PC-9 (cell line): ENCODE measurements around the gene CPAMD8. TPM values are rescaled to one million over a fixed set of nuclear protein-coding genes. Genes with fewer than 3 reads are reported as not detected.

Experiments
- BruUV-seq: library from RNA; stranded (reverse); fragments of 400-500 nt; replicated peaks from 2 replicates; lab custom pipeline; 2021; lab: Mats Ljungman, UMichigan
- CTCF ChIA-PET: fragments of 300-600 bp; sonication (Branson Sonifier 250); formaldehyde crosslinking; loops from one replicate; lab custom pipeline; 2022; ENCODE audit warnings: antibody characterized with exemption; lab: Charles Lee
- POLR2A ChIA-PET: fragments of 300-600 bp; sonication (Branson Sonifier 250); formaldehyde crosslinking; loops from one replicate; lab custom pipeline; 2022; ENCODE audit warnings: antibody characterized with exemption; ENCODE audit not compliant: unreplicated experiment; lab: Charles Lee
- DNase-seq, 2 experiments: peaks; one replicate each; pipeline versions ENCODE4 v3.0.0 to v3.0.0-alpha.2; 2015 to 2022; ENCODE audit warnings: mixed read lengths in 1 of 2
- H2AFZ ChIP-seq: fragments of 200-600 bp; sonication (generic); 2 replicates; pipeline ENCODE4 v1.8.1; 2017; ENCODE audit warnings: antibody characterized with exemption
- H3F3A ChIP-seq: fragments of 200-600 bp; sonication (generic); 2 replicates; pipeline ENCODE4 v1.8.1; 2017; ENCODE audit warnings: antibody characterized with exemption, mild to moderate bottlenecking, low read depth; ENCODE audit not compliant: insufficient read depth
- H3K27ac ChIP-seq: fragments of 200-600 bp; sonication (generic); 2 replicates; pipeline ENCODE4 v1.6.1; 2016; ENCODE audit warnings: mixed run types
- H3K27me3 ChIP-seq: fragments of 200-600 bp; sonication (generic); 2 replicates; pipeline ENCODE4 v1.6.1; 2016; ENCODE audit warnings: low read depth, mixed run types; ENCODE audit not compliant: insufficient read depth
- H3K36me3 ChIP-seq: fragments of 200-600 bp; sonication (generic); 2 replicates; pipeline ENCODE4 v1.6.1; 2016; ENCODE audit warnings: low read depth, mixed run types
- H3K4me1 ChIP-seq: fragments of 200-600 bp; sonication (generic); replicated peaks from 2 replicates; pipeline ENCODE4 v1.6.1; 2016; ENCODE audit warnings: mixed run types; ENCODE audit not compliant: insufficient read depth
- H3K4me2 ChIP-seq: fragments of 200-600 bp; sonication (generic); 2 replicates; pipeline ENCODE4 v1.6.1; 2017; ENCODE audit warnings: mixed run types
- H3K4me3 ChIP-seq: fragments of 200-600 bp; sonication (generic); 2 replicates; pipeline ENCODE4 v1.6.1; 2016; ENCODE audit warnings: mixed run types
- H3K79me2 ChIP-seq: fragments of 200-600 bp; sonication (generic); 2 replicates; pipeline ENCODE4 v1.6.1; 2017; ENCODE audit warnings: low read depth, mixed run types
- H3K9me2 ChIP-seq: fragments of 200-600 bp; sonication (generic); 2 replicates; pipeline ENCODE4 v1.8.1; 2017; ENCODE audit warnings: mild to moderate bottlenecking; ENCODE audit not compliant: insufficient read depth
- H3K9me3 ChIP-seq: fragments of 200-600 bp; sonication (generic); 2 replicates; pipeline ENCODE4 v1.8.1; 2016; ENCODE audit warnings: low read depth; ENCODE audit not compliant: insufficient read depth
- H4K20me1 ChIP-seq: fragments of 200-600 bp; sonication (generic); 2 replicates; pipeline ENCODE4 v1.8.1; 2017; ENCODE audit not compliant: insufficient read depth
- EZH2 ChIP-seq: fragments of 200-600 bp; sonication (generic); IDR thresholded peaks from 2 replicates; pipeline ENCODE4 v1.8.0; 2017; ENCODE audit warnings: antibody characterized with exemption, low read depth
- intact Hi-C: fragments of 100-400 bp; cut with micrococcal nuclease; formaldehyde crosslinking; loops from one replicate; pipeline ENCODE4 v1.10.0; 2022; ENCODE audit not compliant: unreplicated experiment
- total RNA-seq: library from RNA; stranded (reverse); gene quantifications from 2 replicates; pipeline ENCODE4 v1.2.3, GENCODE V29; 2021
- TF ChIP-seq, protein P1 (sequence below): fragments of 200-600 bp; sonication (generic); conservative IDR thresholded peaks from 2 replicates; pipeline ENCODE4 v1.6.1; 2017; ENCODE audit warnings: mixed run types, antibody characterized with exemption, mild to moderate bottlenecking, moderate library complexity

Gene CPAMD8
- total RNA-seq, 1 experiment from 2014 or later, result 25.8 TPM

DNA sequence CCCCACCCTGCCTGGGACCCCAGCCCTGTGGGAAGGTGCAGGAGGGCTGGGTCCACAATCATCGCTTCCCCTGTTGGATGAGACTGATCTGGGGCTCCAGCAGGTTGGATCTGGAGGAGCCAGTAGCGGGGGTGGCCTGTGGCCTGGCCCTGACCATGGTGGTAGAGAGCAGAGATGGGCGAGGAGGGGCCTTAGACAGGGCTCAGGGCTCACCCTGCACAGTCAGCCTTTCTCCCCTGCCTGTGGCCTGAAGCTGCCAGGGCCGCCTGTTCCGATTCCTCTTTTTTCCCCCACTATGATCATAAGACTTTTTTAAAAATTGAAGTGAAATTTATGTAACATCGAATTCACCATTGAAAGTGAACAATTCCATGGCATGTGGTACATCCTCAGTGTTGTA, 179.2 kb downstream of the CPAMD8 start:
- H4K20me1 ChIP-seq, result peaks cover 11% of the 10 kb centered on the region; the same call in 1 of the 2 replicates
- no peak overlapping the region for H3K4me3 ChIP-seq
- H3K27ac ChIP-seq, result no peak overlapping the region
- H3K36me3 ChIP-seq, result peaks cover 50% of the 10 kb centered on the region
- peaks cover 27% of the 10 kb centered on the region for H3K4me1 ChIP-seq
- ChIA-PET POLR2A (no interaction called here), CTCF (no interaction called here)
- no peaks in the 10 kb centered on the region for H3K9me3 ChIP-seq
- no peaks in the 10 kb centered on the region for H3K27me3 ChIP-seq
- intact Hi-C loops, result loop anchor here (5.0 kb wide), 1 partner anchor 70 kb away; no protein-coding TSS in a partner anchor
- DNase-seq, result no peak
- H3F3A ChIP-seq, result peaks cover 18% of the 10 kb centered on the region; the same call in 1 of the 2 replicates
- H3K4me2 ChIP-seq, result no peak overlapping the region
- no peaks in the 10 kb centered on the region for H3K9me2 ChIP-seq
- BruUV-seq, result no TSS peak
- H3K79me2 ChIP-seq, result no peaks in the 10 kb centered on the region
- TF ChIP-seq, protein P1, sequence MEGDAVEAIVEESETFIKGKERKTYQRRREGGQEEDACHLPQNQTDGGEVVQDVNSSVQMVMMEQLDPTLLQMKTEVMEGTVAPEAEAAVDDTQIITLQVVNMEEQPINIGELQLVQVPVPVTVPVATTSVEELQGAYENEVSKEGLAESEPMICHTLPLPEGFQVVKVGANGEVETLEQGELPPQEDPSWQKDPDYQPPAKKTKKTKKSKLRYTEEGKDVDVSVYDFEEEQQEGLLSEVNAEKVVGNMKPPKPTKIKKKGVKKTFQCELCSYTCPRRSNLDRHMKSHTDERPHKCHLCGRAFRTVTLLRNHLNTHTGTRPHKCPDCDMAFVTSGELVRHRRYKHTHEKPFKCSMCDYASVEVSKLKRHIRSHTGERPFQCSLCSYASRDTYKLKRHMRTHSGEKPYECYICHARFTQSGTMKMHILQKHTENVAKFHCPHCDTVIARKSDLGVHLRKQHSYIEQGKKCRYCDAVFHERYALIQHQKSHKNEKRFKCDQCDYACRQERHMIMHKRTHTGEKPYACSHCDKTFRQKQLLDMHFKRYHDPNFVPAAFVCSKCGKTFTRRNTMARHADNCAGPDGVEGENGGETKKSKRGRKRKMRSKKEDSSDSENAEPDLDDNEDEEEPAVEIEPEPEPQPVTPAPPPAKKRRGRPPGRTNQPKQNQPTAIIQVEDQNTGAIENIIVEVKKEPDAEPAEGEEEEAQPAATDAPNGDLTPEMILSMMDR, result no peak
- TF ChIP-seq EZH2, result no peak
- no peak overlapping the region for H2AFZ ChIP-seq

GRCh38 chr19:16846901-16847300, 179.7 kb downstream of the CPAMD8 start:
- H3K4me1 ChIP-seq, result peaks cover 27% of the 10 kb centered on the region
- TF ChIP-seq, protein P1, result no peak
- no peak for TF ChIP-seq EZH2
- H3K4me2 ChIP-seq, result no peak overlapping the region
- DNase-seq, result no peak
- H4K20me1 ChIP-seq, result peaks cover 11% of the 10 kb centered on the region; the same call in 1 of the 2 replicates
- H3K4me3 ChIP-seq, result no peak overlapping the region
- ChIA-PET POLR2A (no interaction called here), CTCF (no interaction called here)
- peaks cover 52% of the 10 kb centered on the region for H3K36me3 ChIP-seq
- no peaks in the 10 kb centered on the region for H3K79me2 ChIP-seq
- BruUV-seq, result no TSS peak
- H3K27me3 ChIP-seq, result no peaks in the 10 kb centered on the region
- peaks cover 18% of the 10 kb centered on the region; the same call in 1 of the 2 replicates for H3F3A ChIP-seq
- H3K9me2 ChIP-seq, result no peaks in the 10 kb centered on the region
- H2AFZ ChIP-seq, result no peak overlapping the region
- H3K27ac ChIP-seq, result no peak overlapping the region
- no peaks in the 10 kb centered on the region for H3K9me3 ChIP-seq
- intact Hi-C loops, result loop anchor here (5.0 kb wide), 1 partner anchor 70 kb away; no protein-coding TSS in a partner anchor

Other genes starting within 250 kb of the CPAMD8 start
- 72.6 and 83.8 TPM in 2 replicates for gene SIN3B, start 197.4 kb downstream of the CPAMD8 start, total RNA-seq
- gene F2RL3, start 137.8 kb downstream of the CPAMD8 start, total RNA-seq, result not detected in 2 replicates
- gene HAUS8, start 48.6 kb upstream of the CPAMD8 start, total RNA-seq, result 26.5 and 30.8 TPM in 2 replicates
- 81.2 and 103 TPM in 2 replicates for gene MYO9B, start 49.0 kb upstream of the CPAMD8 start, total RNA-seq
- 19.8 and 22.5 TPM in 2 replicates for gene USE1, start 188.5 kb upstream of the CPAMD8 start, total RNA-seq
- 30.6 and 34.5 TPM in 2 replicates for gene OCEL1, start 199.4 kb upstream of the CPAMD8 start, total RNA-seq
- 90.8 and 112 TPM in 2 replicates for gene NR2F6, start 219.1 kb upstream of the CPAMD8 start, total RNA-seq
- not detected in 2 replicates for gene USHBP1, start 237.9 kb upstream of the CPAMD8 start, total RNA-seq
- 127 and 152 TPM in 2 replicates for gene BABAM1, start 240.6 kb upstream of the CPAMD8 start, total RNA-seq